GM19351 (cell line): Measurements from ENCODE around the gene KRT2.

Experiments
- ATAC-seq: cut with Tn5 transposase; IDR thresholded peaks from one replicate; pipeline ENCODE4 v1.9.1; 2021; ENCODE audit warnings: mild to moderate bottlenecking, moderate library complexity; ENCODE audit not compliant: unreplicated experiment

KRT2 gene

GRCh38 chr12:52667509-52667908 lies 15.5 kb upstream of the KRT2 start:
- no peak for ATAC-seq

GRCh38 chr12:52666471-52666870 lies 14.5 kb upstream of the KRT2 start:
- no peak for ATAC-seq

- no peak for ATAC-seq
Measured at GRCh38 chr12:52663420-52663819, 11.4 kb upstream of the KRT2 start.

GRCh38 chr12:52662918-52663229 lies 10.9 kb upstream of the KRT2 start:
- ATAC-seq: no peak

GRCh38 chr12:52662093-52662917 lies 10.3 kb upstream of the KRT2 start:
- no peak for ATAC-seq

- ATAC-seq: no peak
Measured at GRCh38 chr12:52661668-52662067, 9.7 kb upstream of the KRT2 start.

- ATAC-seq: no peak
Measured at GRCh38 chr12:52660934-52661499, 9.0 kb upstream of the KRT2 start.

- ATAC-seq: no peak
Measured at GRCh38 chr12:52659951-52660350, 7.9 kb upstream of the KRT2 start.

- no peak for ATAC-seq
Measured at GRCh38 chr12:52659395-52659794, 7.4 kb upstream of the KRT2 start.

- no peak for ATAC-seq
Measured at GRCh38 chr12:52658196-52658595, 6.2 kb upstream of the KRT2 start.

- ATAC-seq: no peak
Measured at GRCh38 chr12:52657250-52657902, 5.4 kb upstream of the KRT2 start.

GRCh38 chr12:52656616-52657015 lies 4.6 kb upstream of the KRT2 start:
- ATAC-seq: no peak

GRCh38 chr12:52655720-52656124 lies 3.7 kb upstream of the KRT2 start:
- no peak for ATAC-seq

- ATAC-seq: no peak
Measured at GRCh38 chr12:52655251-52655650, 3.2 kb upstream of the KRT2 start.

- no peak for ATAC-seq
Measured at GRCh38 chr12:52650520-52651081, 1.4 kb downstream of the KRT2 start.

- no peak for ATAC-seq
Measured at GRCh38 chr12:52649066-52649465, 2.9 kb downstream of the KRT2 start.

- ATAC-seq: no peak
Measured at GRCh38 chr12:52648012-52648550, 3.9 kb downstream of the KRT2 start.

- no peak for ATAC-seq
Measured at GRCh38 chr12:52647601-52648000, 4.4 kb downstream of the KRT2 start.

- no peak for ATAC-seq
Measured at GRCh38 chr12:52646613-52647012, 5.4 kb downstream of the KRT2 start.

GRCh38 chr12:52645982-52646381 lies 6.0 kb downstream of the KRT2 start:
- no peak for ATAC-seq

GRCh38 chr12:52645120-52645761 lies 6.8 kb downstream of the KRT2 start:
- ATAC-seq: no peak
